B cell (primary cell): ENCODE data around the gene GFOD2. TPM values are rescaled to one million over a fixed set of nuclear protein-coding genes. Genes with fewer than 3 reads are reported as not detected.

ENCODE experiments used
- ATAC-seq: fragments of 200-7000 bp; cut with Tn5 transposase; one replicate; pipeline ENCODE4 v1.10.0; 2021; ENCODE audit warnings: low read depth, mild to moderate bottlenecking, moderate number of reproducible peaks, moderate library complexity
- CTCF ChIA-PET: fragments of 350-600 bp; sonication (Branson Sonifier 250); formaldehyde crosslinking; loops from one replicate; lab custom pipeline; 2021; ENCODE audit warnings: antibody characterized with exemption, inconsistent platforms; lab: Charles Lee
- POLR2A ChIA-PET: fragments of 350-600 bp; sonication (Branson Sonifier 250); formaldehyde crosslinking; loops from one replicate; lab custom pipeline; 2021; ENCODE audit warnings: antibody characterized with exemption; lab: Charles Lee
- DNase-seq: peaks from one replicate; pipeline ENCODE4 v3.0.0; 2013
- H2AFZ ChIP-seq: 2 replicates; pipeline ENCODE4 v1.6.1; 2012; ENCODE audit warnings: mild to moderate bottlenecking, low read depth, low read length; ENCODE audit not compliant: insufficient read depth, poor library complexity, severe bottlenecking
- H3K27ac ChIP-seq, 2 donors: 1 replicate in 1 of 2; 2 replicates in 1 of 2; pipeline ENCODE4 v1.5.1; 2012 to 2013; ENCODE audit warnings: low read length in 2 of 2, mild to moderate bottlenecking in 2 of 2, moderate library complexity in 1 of 2
- H3K27me3 ChIP-seq, 4 experiments: fragments of 200-600 bp in 1 of 4; sonication (generic) in 1 of 4; replicated peaks in 1 of 4; 1 replicate in 2 of 4; 2 replicates in 2 of 4; pipeline versions ENCODE4 v1.6.1 to v1.7.0; 2013 to 2016; ENCODE audit warnings: low read length in 3 of 4, mild to moderate bottlenecking in 2 of 4, mixed read lengths in 1 of 4, moderate library complexity in 1 of 4; ENCODE audit not compliant: insufficient read depth in 4 of 4, control insufficient read depth in 3 of 4; ENCODE audit errors: control extremely low read depth in 1 of 4
- H3K36me3 ChIP-seq, 2 experiments: replicated peaks in 1 of 2; 1 replicate in 1 of 2; 2 replicates in 1 of 2; pipeline versions ENCODE4 v1.6.1 to v1.7.1; 2013; ENCODE audit warnings: low read length in 1 of 2; ENCODE audit not compliant: insufficient read depth in 2 of 2, control insufficient read depth in 1 of 2; ENCODE audit errors: control extremely low read depth in 1 of 2, extremely low read depth in 1 of 2
- H3K4me1 ChIP-seq, 2 donors: fragments of 200-600 bp in 1 of 2; sonication (generic) in 1 of 2; 1 replicate in 1 of 2; 2 replicates in 1 of 2; pipeline versions ENCODE4 v1.5.1 to v1.6.1; 2013 to 2017; ENCODE audit warnings: low read length in 2 of 2; ENCODE audit not compliant: control insufficient read depth in 2 of 2, insufficient read depth in 2 of 2
- H3K4me2 ChIP-seq: replicated peaks from 2 replicates; pipeline ENCODE3; 2012; ENCODE audit warnings: mild to moderate bottlenecking, low read depth, low read length; ENCODE audit not compliant: poor library complexity, severe bottlenecking
- H3K4me3 ChIP-seq, 5 experiments: fragments of 200-600 bp in 1 of 5; sonication (generic) in 1 of 5; 1 replicate in 3 of 5; 2 replicates in 2 of 5; pipeline versions ENCODE4 v1.5.1 to v1.7.0; 2011 to 2016; ENCODE audit warnings: low read length in 4 of 5, mild to moderate bottlenecking in 4 of 5, low read depth in 2 of 5, control low read depth in 1 of 5, moderate library complexity in 1 of 5; ENCODE audit not compliant: insufficient read depth in 1 of 5; ENCODE audit errors: control extremely low read depth in 1 of 5, extremely low read depth in 1 of 5
- H3K79me2 ChIP-seq: fragments of 200-600 bp; sonication (generic); one replicate; pipeline ENCODE4 v1.6.0; 2016; ENCODE audit warnings: low read length; ENCODE audit not compliant: control insufficient read depth, insufficient read depth
- H3K9ac ChIP-seq: fragments of 200-600 bp; sonication (generic); 2 replicates; pipeline ENCODE4 v1.6.1; 2017; ENCODE audit warnings: mild to moderate bottlenecking, low read length, moderate library complexity
- H3K9me3 ChIP-seq, 3 donors: one replicate each; pipeline versions ENCODE4 v1.6.1 to v1.7.1; 2013; ENCODE audit warnings: low read length in 2 of 3; ENCODE audit not compliant: control insufficient read depth in 2 of 3, insufficient read depth in 1 of 3; ENCODE audit errors: control extremely low read depth in 1 of 3
- H4K20me1 ChIP-seq: 2 replicates; pipeline ENCODE4 v1.6.0; 2012; ENCODE audit warnings: mild to moderate bottlenecking, low read length; ENCODE audit not compliant: insufficient read depth, control insufficient read depth, poor library complexity, severe bottlenecking
- H3K27ac Mint-ChIP-seq: one replicate; pipeline ENCODE4 v1.8.0; 2021; ENCODE audit warnings: mixed read lengths
- H3K27me3 Mint-ChIP-seq: one replicate; pipeline ENCODE4 v1.8.0; 2021; ENCODE audit warnings: mixed read lengths
- H3K4me1 Mint-ChIP-seq: one replicate; pipeline ENCODE4 v1.8.0; 2021; ENCODE audit warnings: mixed read lengths
- H3K4me3 Mint-ChIP-seq: one replicate; pipeline ENCODE4 v1.8.0; 2021; ENCODE audit warnings: mixed read lengths
- H3K9me3 Mint-ChIP-seq: one replicate; pipeline ENCODE4 v1.8.0; 2022; ENCODE audit warnings: mixed read lengths; ENCODE audit not compliant: insufficient read depth
- CTCF ChIP-seq: fragments of 200-600 bp; IDR thresholded peaks from one replicate; pipeline ENCODE4 v1.8.0; 2022; ENCODE audit warnings: antibody characterized with exemption, mild to moderate bottlenecking
- EZH2 ChIP-seq: IDR thresholded peaks from 2 replicates; pipeline ENCODE4 v1.6.1; 2012; ENCODE audit warnings: borderline replicate concordance, low read depth, mild to moderate bottlenecking, moderate library complexity, low read length; ENCODE audit not compliant: insufficient read depth, poor library complexity, severe bottlenecking
- WGBS: methylation state at CpG from one replicate; pipeline ENCODE4 v1.1.5; 2013; ENCODE audit warnings: missing lambda C conversion rate; ENCODE audit not compliant: insufficient coverage; 5-methylcytosine and 5-hydroxymethylcytosine counted together
- intact Hi-C: fragments of 100-400 bp; cut with micrococcal nuclease; formaldehyde crosslinking; loops from one replicate; pipeline ENCODE4 v1.10.0; 2022
- polyA plus RNA-seq: library from polyadenylated mRNA; depleted of rRNA; stranded (reverse); fragments of >200 nt; gene quantifications from 2 replicates; pipeline ENCODE4 v1.2.3, GENCODE V29; 2012
- total RNA-seq, 2 donors: library from RNA; stranded (reverse); fragments of 120-200 nt in 1 of 2; gene quantifications; 1 replicate in 1 of 2; 2 replicates in 1 of 2; pipeline versions ENCODE4 v1.2.3 to v1.2.4, GENCODE V29; 2013 to 2022

The GFOD2 gene
- total and polyA plus RNA-seq, 2 donors (not counting 1 experiment from before 2014, with no cell fraction given) = 11.9 to 18.2 TPM

- Histone ChIP-seq H3K79me2 (peaks cover 46% of the 10 kb centered on the region), H3K4me3 (no peak overlapping the region), H3K4me1 (peaks cover 12 to 20% of the 10 kb centered on the region in 2 donors), H3K9ac (no peak overlapping the region), H4K20me1 (peaks cover 16% of the 10 kb centered on the region), H3K27ac (peak overlapping the region in 1 of 2 donors; percentile 92), H3K9me3 (no peaks in the 10 kb centered on the region), H3K27me3 (no peaks in the 10 kb centered on the region), H3K4me2 (peak overlapping the region; percentile 100), H2AFZ (peak overlapping the region; percentile 96), H3K36me3 (peaks cover 0 to 21% of the 10 kb centered on the region in 2 experiments)
- Mint-ChIP-seq H3K27ac (peak overlapping the region; percentile 73), H3K9me3 (no peaks in the 10 kb centered on the region), H3K27me3 (no peaks in the 10 kb centered on the region), H3K4me3 (peak overlapping the region; percentile 77), H3K4me1 (peaks cover 16% of the 10 kb centered on the region)
- intact Hi-C loops = loop anchor here (1.0 kb wide), 3 partner anchors 81 to 123 kb away; no protein-coding TSS in a partner anchor
- 94% methylated on average over 7 of the region's 9 CpGs for WGBS
- no peak for ATAC-seq
- ChIA-PET CTCF (interaction anchor here (0.6 to 8.4 kb wide), 18 partner anchors 11 to 163 kb away, joined by 3 to 220 read pairs (median 16); partner anchors contain the start of genes ACD, ATP6V0D1, CTCF and ENKD1), POLR2A (interaction anchor here (0.6 to 4.7 kb wide), 5 partner anchors 98 to 163 kb away, joined by 3 to 50 read pairs (median 9); partner anchors contain the start of gene ATP6V0D1)
- DNase-seq = peak; percentile 24
- TF ChIP-seq CTCF = no peak
- no peak for TF ChIP-seq EZH2
These were observed 75.1 kb downstream of the GFOD2 start for GRCh38 chr16:67644038-67644437.
